NB4 (cell line): ENCODE data around the gene MICAL3.
"Not testable (repeated sequence)": the region's sequence is repeated elsewhere in the genome, so short reads cannot be mapped to it uniquely, and the experiment has no call there.

ENCODE experiments used
- DNase-seq: peaks from one replicate; pipeline ENCODE4 v3.0.0; 2010; ENCODE audit warnings: low read depth
- H3K4me3 ChIP-seq: one replicate; pipeline ENCODE4 v1.5.1; 2011; ENCODE audit warnings: mild to moderate bottlenecking, low read depth, low read length, moderate library complexity
- MYC ChIP-seq: IDR thresholded peaks from 2 replicates; pipeline ENCODE4 v1.6.1; 2011; ENCODE audit warnings: low read depth, low read length
- POLR2A ChIP-seq: IDR thresholded peaks from 2 replicates; pipeline ENCODE4 v1.6.1; 2011; ENCODE audit warnings: mild to moderate bottlenecking; ENCODE audit not compliant: insufficient read length; ENCODE audit errors: extremely low read depth
- TF ChIP-seq, protein P1 (sequence below): IDR thresholded peaks from one replicate; pipeline ENCODE4 v1.5.1; 2012; ENCODE audit warnings: low read depth, low read length
- TF ChIP-seq, protein P2 (sequence below): IDR thresholded peaks from 2 replicates; pipeline ENCODE4 v1.6.1; 2011; ENCODE audit warnings: low read depth, low read length

Gene MICAL3

DNA sequence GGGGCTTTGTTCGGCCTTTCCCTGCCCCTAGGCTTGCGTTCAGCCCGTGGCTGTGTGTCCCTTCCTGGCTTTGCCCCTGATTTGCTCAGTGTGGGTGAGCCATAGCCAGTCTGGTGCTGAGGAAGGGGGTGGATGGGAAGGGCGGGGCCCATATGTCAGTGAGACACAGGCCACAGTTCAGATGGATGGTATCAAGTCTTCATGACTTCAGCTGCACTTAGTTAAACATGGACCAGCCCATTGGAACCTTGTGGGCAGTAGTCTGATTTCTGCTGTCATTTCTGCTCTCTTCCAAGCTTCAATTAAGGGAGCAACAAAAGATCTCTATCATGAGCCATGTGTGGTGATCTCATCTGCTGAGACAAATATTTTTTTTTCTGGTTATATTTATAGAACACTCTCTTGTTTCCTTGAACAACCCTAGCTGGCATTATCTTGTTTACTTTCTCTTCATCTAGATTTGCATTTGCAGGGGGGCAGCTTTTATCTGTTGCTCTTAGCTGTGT is 31.9 kb upstream of the MICAL3 start:
- DNase-seq, result no peak
- H3K4me3 ChIP-seq, result no peak overlapping the region
- TF ChIP-seq, protein P1, sequence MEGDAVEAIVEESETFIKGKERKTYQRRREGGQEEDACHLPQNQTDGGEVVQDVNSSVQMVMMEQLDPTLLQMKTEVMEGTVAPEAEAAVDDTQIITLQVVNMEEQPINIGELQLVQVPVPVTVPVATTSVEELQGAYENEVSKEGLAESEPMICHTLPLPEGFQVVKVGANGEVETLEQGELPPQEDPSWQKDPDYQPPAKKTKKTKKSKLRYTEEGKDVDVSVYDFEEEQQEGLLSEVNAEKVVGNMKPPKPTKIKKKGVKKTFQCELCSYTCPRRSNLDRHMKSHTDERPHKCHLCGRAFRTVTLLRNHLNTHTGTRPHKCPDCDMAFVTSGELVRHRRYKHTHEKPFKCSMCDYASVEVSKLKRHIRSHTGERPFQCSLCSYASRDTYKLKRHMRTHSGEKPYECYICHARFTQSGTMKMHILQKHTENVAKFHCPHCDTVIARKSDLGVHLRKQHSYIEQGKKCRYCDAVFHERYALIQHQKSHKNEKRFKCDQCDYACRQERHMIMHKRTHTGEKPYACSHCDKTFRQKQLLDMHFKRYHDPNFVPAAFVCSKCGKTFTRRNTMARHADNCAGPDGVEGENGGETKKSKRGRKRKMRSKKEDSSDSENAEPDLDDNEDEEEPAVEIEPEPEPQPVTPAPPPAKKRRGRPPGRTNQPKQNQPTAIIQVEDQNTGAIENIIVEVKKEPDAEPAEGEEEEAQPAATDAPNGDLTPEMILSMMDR, result no peak
- no peak for TF ChIP-seq MYC
- no peak for TF ChIP-seq POLR2A
- TF ChIP-seq, protein P2, sequence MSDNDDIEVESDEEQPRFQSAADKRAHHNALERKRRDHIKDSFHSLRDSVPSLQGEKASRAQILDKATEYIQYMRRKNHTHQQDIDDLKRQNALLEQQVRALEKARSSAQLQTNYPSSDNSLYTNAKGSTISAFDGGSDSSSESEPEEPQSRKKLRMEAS, result no peak

DNA sequence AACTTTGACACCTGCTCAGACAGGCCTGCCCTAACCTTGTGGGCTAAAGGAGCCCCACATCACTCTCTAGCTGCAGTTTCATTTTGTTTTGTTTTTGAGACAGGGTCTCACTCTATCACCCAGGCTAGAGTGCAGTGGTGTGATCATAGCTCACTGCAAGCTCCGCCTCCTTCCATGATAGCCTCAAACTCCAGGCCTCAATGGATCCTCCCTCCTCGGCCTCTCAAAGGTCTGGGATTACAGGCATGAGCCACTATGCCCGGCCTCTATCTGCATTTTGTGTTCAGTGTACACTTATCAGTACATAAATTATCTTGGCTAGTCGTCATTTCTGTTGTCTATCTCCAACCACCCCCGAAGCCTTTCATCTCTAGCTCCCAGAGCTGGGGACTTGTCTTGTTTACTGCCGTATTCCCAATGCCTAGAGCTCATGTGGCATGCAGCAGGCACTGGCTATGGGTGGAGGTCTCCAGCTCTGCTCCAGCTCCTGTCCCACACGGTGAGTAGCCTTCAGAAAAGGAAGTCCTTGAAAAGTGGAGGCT is 31.3 kb upstream of the MICAL3 start:
- no peak overlapping the region for H3K4me3 ChIP-seq
- no peak for DNase-seq
- TF ChIP-seq, protein P1, result no peak

DNA sequence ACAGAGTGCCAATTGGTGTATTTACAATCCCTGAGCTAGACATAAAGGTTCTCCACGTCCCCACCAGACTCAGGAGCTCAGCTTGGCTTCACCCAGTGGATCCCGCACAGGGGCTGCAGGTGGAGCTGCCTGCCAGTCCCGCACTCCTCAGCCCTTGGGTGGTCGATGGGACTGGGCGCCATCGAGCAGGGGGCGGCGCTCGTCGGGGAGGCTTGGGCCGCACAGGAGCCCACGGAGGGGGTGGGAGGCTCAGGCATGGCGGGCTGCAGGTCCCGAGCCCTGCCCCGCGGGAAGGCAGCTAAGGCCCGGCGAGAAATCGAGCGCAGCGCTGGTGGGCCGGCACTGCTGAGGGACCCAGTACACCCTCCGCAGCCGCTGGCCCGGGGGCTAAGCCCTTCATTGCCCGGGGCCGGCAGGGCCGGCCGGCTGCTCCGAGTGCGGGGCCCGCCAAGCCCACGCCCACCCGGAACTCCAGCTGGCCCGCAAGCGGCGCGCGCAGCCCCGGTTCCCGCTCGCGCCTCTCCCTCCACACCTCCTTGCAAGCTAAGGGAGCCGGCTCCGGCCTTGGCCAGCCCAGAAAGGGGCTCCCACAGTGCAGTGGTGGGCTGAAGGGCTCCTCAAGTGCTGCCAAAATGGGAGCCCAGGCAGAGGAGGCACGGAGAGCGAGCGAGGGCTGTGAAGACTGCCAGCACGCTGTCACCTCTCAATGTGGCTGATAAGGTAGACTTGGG is 29.0 kb upstream of the MICAL3 start:
- DNase-seq, H3K4me3 ChIP-seq: not testable (repeated sequence)

DNA sequence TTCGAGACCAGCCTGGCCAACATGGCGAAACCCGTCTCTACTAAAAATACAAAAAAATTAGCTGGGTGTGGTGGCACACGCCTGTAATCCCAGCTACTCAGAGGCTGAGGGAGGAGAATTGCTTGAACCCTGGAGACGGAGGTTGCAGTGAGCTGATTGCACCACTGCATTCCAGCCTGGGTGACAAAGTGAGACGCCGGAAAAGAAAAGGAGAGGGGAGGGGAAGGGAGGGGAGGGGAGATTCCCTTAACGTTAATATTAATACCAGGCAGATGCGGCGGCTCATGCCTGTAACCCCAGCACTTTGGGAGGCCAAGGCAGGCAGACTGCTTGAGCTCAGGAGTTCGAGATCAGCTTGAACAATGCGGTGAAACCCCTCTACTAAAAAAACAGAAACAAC is 26.8 kb upstream of the MICAL3 start:
- not testable (repeated sequence) for DNase-seq

DNA sequence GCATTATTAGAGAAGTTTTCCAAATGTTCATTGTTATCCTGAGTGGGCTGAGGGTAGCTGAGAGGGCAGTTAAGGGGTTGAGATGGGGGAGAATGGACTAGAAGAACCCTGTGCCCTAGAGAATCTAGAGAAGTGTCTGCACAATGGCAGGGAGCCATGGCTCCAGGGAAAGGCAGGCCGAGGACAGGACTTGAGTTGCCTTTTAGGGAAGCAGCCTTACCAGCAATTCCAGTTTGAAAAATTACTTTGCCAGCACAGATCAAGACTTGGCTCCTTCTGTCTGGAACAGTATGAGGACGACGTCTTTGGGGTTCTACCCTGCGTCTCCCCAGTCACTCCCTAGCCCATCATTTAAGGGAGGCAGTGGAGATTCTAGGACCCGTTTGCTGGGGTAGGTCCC is 25.7 kb upstream of the MICAL3 start:
- no peak overlapping the region for H3K4me3 ChIP-seq
- no peak for TF ChIP-seq MYC
- TF ChIP-seq, protein P1, result no peak
- no peak for TF ChIP-seq POLR2A
- TF ChIP-seq, protein P2, result no peak
- no peak for DNase-seq

More for the DNA sequence above, 26.8 kb upstream of the MICAL3 start:
- not testable (repeated sequence) for H3K4me3 ChIP-seq

DNA sequence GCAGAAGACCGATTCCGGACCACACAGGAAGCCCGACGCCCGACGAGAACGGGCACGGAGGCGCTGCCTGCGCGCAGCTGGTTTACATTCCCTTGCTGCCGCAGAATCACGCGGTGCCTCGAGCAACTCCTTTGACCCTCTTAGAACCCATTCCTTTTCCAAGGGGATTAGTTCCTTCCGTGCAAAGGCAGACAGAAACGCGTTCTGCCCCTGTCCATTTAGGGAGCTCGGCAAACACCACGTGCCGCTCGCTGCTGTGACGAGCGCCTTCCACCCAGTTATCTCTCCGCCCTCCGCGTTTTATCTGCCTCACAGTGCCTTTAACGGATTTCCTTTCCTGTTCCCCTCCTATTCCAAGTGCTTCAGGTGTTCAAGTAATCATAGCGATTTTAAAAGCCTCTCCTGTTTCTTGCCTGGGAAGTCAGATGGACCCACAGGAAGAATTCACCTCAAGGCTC is 24.1 kb upstream of the MICAL3 start:
- no peak for TF ChIP-seq POLR2A
- TF ChIP-seq MYC, result no peak
- TF ChIP-seq, protein P2, result no peak
- TF ChIP-seq, protein P1, result no peak
- no peak overlapping the region for H3K4me3 ChIP-seq
- DNase-seq, result no peak

DNA sequence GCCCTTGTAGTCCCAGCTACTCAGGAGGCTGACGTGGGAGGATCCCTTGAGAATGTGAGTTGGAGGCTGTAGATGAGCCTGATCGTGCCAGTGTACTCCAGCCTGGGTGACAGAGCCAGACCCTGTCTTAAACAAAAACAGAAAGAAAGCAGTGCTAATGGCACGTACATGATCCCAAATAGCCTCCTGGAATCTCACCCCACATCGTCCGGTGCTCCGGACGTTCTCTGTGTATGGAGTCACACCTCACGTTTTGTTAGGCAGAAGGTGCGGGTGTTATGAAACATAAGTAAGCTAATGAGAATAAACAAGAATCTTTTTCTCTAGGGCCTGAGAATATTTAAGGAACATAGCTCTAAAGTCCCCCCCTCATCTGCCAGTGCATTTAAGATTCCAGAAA is 23.7 kb upstream of the MICAL3 start:
- no peak overlapping the region for H3K4me3 ChIP-seq
- DNase-seq, result no peak
- TF ChIP-seq, protein P2, result no peak
- TF ChIP-seq MYC, result no peak
- TF ChIP-seq POLR2A, result no peak
- TF ChIP-seq, protein P1, result no peak
